HG03342 (cell line): ENCODE data around the gene RFTN1.
A peak's percentile ranks its signal among the peaks of the same experiment; 100 is the strongest.

Source experiments
- ATAC-seq: cut with Tn5 transposase; IDR thresholded peaks from one replicate; pipeline ENCODE4 v1.9.1; 2021; ENCODE audit warnings: mild to moderate bottlenecking, moderate library complexity; ENCODE audit not compliant: unreplicated experiment

The RFTN1 gene

DNA sequence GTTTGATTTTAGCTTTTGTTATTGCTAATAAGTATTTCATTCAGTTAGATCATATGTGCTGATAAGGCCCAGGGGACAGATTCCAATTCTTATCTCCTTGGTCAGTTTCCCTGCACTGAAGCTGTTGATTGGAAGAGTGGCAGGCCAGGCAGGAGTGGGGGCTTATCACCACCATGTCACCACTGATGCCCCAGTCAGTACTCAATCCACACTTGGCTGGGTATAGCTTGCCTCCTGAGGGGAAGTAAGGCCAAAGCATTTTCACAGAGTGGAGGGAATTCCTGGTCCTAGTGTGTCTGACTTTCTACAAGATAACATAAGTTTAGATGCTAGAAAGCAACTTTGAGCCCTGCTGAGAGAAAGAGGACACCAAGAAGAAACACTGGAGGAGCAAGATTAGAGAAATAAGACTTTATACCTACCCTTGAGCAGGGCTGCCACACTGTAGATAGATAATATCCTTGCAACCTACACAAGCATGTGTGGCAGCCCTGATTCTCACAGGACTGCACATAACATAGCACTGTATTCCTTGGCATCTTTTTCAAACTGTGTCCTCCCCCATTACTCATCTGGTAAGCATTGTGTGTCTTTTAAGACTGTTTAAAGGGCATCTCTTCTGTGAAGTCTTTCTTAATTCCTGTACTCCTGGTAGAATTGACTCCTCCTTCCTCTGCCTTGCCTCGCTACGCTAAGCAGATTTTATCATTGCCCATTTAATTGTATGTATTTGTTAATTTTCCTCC is 224.2 kb downstream of the RFTN1 start:
- no peak for ATAC-seq

DNA sequence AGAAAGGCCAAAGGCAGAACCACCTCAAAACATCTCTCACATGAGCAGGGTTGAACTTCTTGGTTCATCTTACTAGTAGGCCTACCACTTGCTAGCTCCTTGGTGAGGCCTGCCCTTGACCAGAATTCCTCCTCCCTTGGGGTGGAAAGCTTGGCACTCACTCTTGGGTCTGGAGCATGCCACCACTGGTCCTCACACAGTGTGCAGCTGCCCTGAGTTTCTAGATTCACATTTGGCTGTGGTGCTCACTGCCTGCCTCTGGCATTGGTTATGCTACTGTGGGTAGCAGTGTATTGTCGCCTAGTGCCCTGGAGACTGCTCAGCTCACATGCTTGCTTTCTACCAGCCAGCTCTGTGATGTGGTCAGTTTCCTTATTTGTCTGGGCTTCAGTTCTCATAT is 224.8 kb downstream of the RFTN1 start:
- no peak for ATAC-seq

DNA sequence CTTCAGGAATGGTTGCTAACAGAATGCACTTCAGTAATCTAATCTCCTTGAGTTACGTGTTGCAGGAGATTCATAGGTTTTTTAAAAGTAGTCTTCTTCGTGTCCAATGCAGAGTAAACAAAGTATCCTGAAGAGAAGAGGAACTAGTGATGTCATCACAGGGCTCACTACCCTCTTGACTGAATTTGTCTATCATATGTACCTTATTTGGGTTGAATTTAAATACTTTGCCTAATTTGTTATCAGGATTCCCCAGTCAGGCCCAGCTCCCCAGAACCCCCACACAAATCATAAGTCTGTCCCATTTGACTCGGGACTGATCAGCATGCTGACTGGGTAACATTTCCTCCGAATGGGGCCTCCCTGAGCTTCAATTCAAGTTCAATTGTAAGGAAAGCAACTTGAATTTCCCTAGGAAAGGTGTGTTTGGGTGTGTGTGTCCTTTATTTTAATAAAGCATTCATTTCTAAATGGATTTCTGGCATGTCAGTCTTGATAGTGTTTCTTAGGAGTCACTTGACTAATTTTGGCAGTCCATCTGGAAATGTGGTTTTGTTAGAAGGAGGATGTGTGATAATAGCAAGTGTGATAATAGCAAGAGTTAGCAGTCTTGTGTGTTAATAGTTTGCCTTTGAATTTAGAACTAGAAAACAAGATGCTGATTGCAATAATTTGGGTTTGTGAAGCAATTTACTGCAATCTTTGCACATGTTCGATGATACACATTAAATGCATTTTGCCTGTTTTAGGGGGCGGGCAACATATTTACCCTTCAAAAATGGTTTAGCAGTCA is 226.6 kb downstream of the RFTN1 start:
- ATAC-seq: no peak

DNA sequence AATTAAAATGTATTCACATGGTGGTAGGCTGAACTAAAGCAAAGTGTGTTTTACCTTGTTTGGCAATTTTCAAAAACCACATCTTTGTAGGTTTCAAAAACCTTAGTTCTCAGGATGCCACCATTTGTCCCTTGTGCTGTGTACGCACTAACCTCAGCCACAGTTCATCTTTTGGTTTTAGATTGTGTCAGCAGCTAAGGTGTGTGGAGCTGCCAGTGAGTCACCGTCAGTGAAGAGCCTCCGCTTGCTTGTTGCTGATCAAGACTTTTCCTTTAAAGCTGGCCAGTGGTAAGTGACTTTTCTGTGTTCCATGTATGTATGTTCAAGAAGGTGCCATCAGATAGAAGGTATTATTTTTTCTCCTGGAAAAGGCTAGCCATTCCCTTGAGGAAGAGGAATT is 227.3 kb downstream of the RFTN1 start:
- ATAC-seq: peak; percentile 63

DNA sequence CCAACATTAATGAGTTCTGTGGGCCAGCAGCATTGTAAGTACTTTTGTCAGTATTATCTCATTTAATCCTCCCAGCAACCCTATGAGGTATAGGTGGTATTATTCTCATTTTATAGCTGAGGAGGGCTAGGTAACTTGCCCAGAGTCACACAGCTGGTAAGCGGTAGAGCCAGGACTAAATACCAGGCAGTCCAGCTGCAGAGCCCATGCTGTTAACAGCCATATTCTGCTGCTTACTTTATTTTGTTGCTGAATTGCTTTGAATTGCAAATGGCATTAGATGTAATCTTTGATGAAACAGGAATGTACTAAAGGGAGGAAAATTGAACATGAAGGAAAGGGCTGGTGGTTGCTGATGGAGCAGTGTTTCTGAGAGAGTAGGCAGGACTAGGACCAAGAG is 228.9 kb downstream of the RFTN1 start:
- no peak for ATAC-seq

DNA sequence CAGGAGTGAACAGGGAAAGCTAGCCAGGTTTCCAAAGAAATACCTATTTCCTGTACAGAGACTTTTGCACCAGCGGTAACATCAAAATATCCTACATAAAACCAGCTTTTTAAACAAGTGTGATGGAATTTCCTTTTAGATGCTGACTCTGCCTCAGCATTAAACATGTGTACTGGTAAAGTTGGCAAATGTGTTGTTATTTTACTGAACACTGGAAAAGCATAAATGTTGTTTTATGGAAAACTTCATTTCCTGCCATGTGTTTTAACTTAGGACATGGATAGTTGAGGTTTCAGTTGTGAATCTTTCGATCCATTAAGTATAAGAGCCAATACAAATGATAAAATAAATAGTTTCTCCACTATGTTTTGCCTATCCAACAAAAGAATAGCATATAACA is 232.8 kb downstream of the RFTN1 start:
- no peak for ATAC-seq

DNA sequence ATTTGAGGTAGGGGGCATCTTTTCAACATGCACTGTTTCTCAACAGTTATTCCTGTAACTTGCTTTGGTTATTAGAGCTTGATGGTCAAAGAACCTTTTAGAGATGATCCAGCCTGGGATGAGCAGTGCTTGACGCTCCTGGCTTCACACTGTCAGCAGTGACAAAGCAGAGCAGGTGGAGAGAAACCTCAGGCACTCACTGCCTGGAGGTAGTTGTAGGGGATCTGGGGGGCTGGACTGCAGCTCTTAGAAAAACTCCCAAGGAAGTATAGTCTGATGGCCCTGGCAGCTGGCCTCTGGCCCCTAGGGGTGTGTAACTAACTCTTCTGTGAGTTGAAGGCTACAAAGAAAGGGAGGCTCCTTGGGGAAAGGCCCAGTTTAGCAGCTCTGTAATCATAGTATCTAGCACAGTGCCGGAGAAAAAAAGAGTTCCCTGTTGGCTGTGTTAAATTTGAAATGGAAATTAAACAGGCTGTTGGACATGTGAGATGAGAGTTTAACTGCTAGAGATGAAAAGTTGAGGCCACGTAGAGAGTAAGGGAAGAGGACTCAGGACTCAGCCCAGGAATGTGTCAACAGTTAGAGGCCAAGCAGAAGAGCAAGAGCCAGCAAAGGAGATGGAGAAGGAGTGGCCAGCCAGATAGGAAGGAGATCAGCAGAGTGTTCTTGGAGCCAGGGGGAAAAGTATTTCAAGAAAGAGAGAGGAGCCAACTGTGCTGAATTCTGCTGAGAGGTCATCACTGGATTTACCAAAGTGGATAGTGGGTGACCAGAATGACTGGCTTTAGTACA is 234.3 kb downstream of the RFTN1 start:
- no peak for ATAC-seq

DNA sequence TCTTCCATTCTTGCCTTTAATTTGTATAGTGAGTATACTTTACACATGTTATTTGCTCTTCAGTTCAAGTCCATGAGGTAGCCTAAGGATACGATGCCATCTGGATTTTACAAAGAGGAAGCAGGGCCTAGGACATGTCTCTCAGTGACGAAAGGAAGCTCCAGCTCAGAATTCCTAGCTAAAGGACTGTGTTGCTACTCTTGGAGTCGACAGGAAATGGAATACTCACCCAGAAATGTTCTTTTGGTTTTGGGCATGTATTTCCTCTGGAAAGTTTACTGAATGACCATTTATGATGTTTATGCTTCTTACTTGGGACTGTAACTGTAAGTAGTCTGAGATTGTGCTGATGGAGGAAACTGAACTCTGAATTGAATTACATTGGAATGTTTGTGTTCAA is 236.0 kb downstream of the RFTN1 start:
- no peak for ATAC-seq

DNA sequence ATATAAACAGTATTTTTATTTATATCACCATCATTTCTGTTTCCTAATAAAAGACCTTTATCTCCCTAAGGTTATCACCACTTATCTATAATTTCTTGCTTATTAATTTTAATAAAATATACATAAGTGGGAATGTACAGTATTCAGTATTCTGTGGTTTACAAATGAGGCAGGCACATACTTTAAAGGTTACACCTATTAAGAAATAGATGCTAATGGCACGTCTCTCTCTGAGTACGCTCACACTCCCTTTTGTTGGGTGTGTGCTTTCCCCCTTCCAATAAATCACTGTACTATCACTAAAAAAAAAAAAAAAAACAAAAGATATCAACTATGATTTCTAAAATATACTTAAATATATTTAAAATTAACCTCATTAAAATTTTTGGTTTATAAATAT is 239.6 kb downstream of the RFTN1 start:
- no peak for ATAC-seq

DNA sequence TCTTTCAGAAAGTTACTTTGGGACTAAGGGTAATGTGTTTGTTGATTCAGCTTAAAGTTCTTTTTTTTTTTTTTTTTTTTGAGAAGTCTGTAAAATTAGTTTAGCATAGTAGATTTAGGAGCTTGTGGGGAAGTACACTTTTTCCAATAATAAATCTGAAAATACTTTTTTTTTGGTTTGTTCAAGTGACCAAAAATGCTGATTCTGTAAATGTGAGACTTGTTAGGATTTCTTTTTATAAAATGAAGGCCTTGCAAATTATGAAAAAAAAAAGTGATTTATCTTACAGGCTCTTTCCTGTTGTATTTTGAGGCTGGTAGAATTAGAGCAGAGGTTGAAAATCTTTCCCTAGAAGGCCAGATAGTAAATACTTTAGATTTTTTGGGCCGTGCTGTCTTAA is 240.9 kb downstream of the RFTN1 start:
- no peak for ATAC-seq

DNA sequence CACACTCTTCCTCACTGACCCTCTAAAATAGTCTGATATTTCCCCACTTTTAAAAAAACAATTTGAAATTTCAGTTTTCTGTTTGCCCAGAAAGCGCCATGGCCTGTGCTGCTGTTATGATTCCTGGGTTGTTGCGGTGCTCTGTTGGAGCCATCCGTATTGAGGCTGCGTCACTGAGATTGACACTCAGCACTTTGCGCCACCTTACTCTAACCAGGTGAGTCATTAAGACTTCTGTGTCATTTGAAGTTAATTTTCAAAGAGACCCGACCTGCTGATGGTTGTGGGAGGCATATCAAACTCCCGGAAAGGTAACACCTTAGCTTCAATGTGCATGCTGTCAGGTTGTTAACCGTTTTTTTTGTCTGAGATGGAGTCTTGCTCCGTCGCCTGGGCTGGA is 242.6 kb downstream of the RFTN1 start:
- ATAC-seq: no peak

DNA sequence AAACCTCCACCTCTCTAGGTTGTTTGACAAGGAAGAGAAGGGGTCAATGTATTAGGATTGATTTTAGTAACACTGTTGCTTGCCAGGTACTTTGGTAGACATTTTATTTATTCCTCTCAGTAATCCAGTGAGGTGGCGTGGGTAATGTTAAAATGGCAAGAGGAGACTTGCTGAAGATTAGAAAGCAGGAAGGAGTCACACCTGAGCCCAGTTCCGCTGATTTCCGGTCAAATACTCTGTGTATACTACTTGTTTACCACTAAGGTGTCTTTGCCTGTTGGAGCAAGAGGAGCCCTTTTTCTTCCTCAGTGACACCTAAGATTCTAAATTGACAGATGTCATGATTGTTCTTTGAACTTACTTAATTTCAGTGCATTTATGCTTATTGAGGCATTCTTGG is 246.8 kb downstream of the RFTN1 start:
- ATAC-seq: no peak
